Astrocyte (in vitro differentiated cells and primary cell): ENCODE data around the gene C3orf22. TPM values are rescaled to one million over a fixed set of nuclear protein-coding genes. Genes with fewer than 3 reads are reported as not detected.

Experiments
- DNase-seq: peaks from one replicate; pipeline ENCODE4 v3.0.0-alpha.2; 2010; ENCODE audit warnings: low read depth
- FAIRE-seq: peaks from 2 replicates; lab custom pipeline; 2011; peaks lifted over from hg19 to GRCh38; lab: Jason Lieb, UNC
- H2AFZ ChIP-seq: 2 replicates; pipeline ENCODE4 v1.6.0; 2012; ENCODE audit warnings: low read depth, low read length, inconsistent platforms
- H3K27ac ChIP-seq: 2 replicates; pipeline ENCODE4 v1.5.1; 2011; ENCODE audit warnings: low read depth, low read length, inconsistent platforms
- H3K27me3 ChIP-seq: 2 replicates; pipeline ENCODE4 v1.6.0; 2011; ENCODE audit warnings: low read length, inconsistent platforms; ENCODE audit not compliant: insufficient read depth
- H3K36me3 ChIP-seq: 2 replicates; pipeline ENCODE4 v1.5.1; 2011; ENCODE audit warnings: low read length, inconsistent platforms; ENCODE audit not compliant: insufficient read depth
- H3K4me1 ChIP-seq: 2 replicates; pipeline ENCODE4 v1.5.1; 2011; ENCODE audit warnings: low read length, inconsistent platforms; ENCODE audit not compliant: insufficient read depth
- H3K4me2 ChIP-seq: 2 replicates; pipeline ENCODE4 v1.6.0; 2012; ENCODE audit warnings: low read length, inconsistent platforms
- H3K4me3 ChIP-seq: 2 replicates; pipeline ENCODE4 v1.5.1; 2011; ENCODE audit warnings: low read depth, mild to moderate bottlenecking, low read length, inconsistent platforms; ENCODE audit not compliant: insufficient read depth
- H3K79me2 ChIP-seq: 2 replicates; pipeline ENCODE4 v1.6.0; 2012; ENCODE audit warnings: mild to moderate bottlenecking, low read length, inconsistent platforms; ENCODE audit not compliant: insufficient read depth
- H3K9ac ChIP-seq: 2 replicates; pipeline ENCODE4 v1.6.0; 2012; ENCODE audit warnings: mild to moderate bottlenecking, low read length, inconsistent platforms
- H3K9me3 ChIP-seq: 2 replicates; pipeline ENCODE4 v1.5.1; 2012; ENCODE audit warnings: low read depth, mild to moderate bottlenecking, low read length, inconsistent platforms; ENCODE audit not compliant: insufficient read depth
- H4K20me1 ChIP-seq: 2 replicates; pipeline ENCODE4 v1.6.0; 2012; ENCODE audit warnings: low read length, inconsistent platforms; ENCODE audit not compliant: insufficient read depth
- H3K27ac Mint-ChIP-seq: one replicate; pipeline ENCODE4 v1.8.0; 2021; ENCODE audit warnings: mild to moderate bottlenecking, mixed read lengths; ENCODE audit not compliant: unreplicated experiment
- H3K27me3 Mint-ChIP-seq: one replicate; pipeline ENCODE4 v1.8.0; 2021; ENCODE audit warnings: low read depth, mixed read lengths; ENCODE audit not compliant: unreplicated experiment
- H3K36me3 Mint-ChIP-seq: one replicate; pipeline ENCODE4 v1.8.0; 2021; ENCODE audit warnings: low read depth, mixed read lengths; ENCODE audit not compliant: unreplicated experiment
- H3K4me1 Mint-ChIP-seq: one replicate; pipeline ENCODE4 v1.8.0; 2021; ENCODE audit warnings: low read depth, mixed read lengths; ENCODE audit not compliant: unreplicated experiment
- H3K4me3 Mint-ChIP-seq: one replicate; pipeline ENCODE4 v1.8.0; 2021; ENCODE audit warnings: mild to moderate bottlenecking, moderate library complexity, mixed read lengths; ENCODE audit not compliant: unreplicated experiment
- H3K9me3 Mint-ChIP-seq: one replicate; pipeline ENCODE4 v1.8.0; 2021; ENCODE audit warnings: mild to moderate bottlenecking, mixed read lengths; ENCODE audit not compliant: unreplicated experiment
- EZH2 ChIP-seq: IDR thresholded peaks from 2 replicates; pipeline ENCODE4 v1.6.1; 2012; ENCODE audit warnings: mild to moderate bottlenecking, low read length, inconsistent platforms; ENCODE audit not compliant: insufficient read depth
- total RNA-seq: library from RNA; stranded (reverse); gene quantifications from 2 replicates; pipeline ENCODE4 v1.2.1, GENCODE V29; 2021
- TF ChIP-seq, protein P1 (sequence below): IDR thresholded peaks from 2 replicates; pipeline ENCODE4 v1.5.1; 2011; ENCODE audit warnings: low read depth, mild to moderate bottlenecking, inconsistent platforms, low read length, moderate library complexity; ENCODE audit not compliant: insufficient read depth

C3orf22 gene
- total RNA-seq, 1 donor from 2014 or later: not detected

DNA sequence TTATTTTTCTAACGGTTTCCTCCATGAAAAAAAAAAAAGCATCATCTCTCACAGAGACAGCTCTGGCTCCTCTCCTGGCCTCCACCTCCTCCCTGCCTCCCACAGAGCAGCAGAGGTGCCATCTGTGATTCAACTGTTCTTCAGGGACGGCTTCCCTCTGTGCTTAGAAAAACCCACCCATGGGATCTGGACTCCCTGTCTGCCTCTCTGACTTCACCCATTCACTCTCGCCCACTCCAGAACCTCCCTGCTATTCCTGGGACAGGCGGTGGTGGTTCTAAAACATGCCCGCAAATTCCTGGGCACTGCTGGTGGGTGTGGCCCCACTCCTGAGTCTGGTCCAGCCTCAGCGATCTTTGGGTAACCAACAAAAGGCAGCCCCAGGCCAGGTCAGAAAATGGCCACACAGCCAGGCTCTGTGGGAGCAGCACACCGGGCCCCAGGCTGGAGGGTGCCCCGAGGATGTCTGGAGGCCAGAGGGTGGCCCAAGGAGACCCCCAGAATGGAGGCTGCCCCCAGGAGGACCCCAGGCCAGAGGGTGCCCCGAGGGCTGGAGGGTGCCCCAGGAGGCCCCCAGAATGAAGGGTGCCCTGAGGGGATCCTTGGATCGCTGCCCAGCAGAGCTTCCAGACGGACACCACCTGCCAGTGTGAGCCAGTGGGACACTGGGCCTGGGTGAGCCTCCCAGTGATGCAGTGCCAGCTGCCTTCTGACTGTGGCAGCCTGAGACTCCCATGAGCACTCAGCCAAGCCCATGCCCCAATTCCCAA, 37.4 kb downstream of the C3orf22 start:
- H3K27ac Mint-ChIP-seq: no peak overlapping the region
- H3K27ac ChIP-seq: no peak overlapping the region
- no peaks in the 10 kb centered on the region for H3K79me2 ChIP-seq
- H2AFZ ChIP-seq: no peak overlapping the region
- peaks cover 26% of the 10 kb centered on the region for H3K27me3 ChIP-seq
- H3K4me2 ChIP-seq: no peak overlapping the region
- H3K4me1 ChIP-seq: peaks cover 7% of the 10 kb centered on the region
- H3K4me1 Mint-ChIP-seq: no peaks in the 10 kb centered on the region
- H3K4me3 Mint-ChIP-seq: no peak overlapping the region
- no peaks in the 10 kb centered on the region for H3K9me3 ChIP-seq
- no peak for TF ChIP-seq EZH2
- TF ChIP-seq, protein P1, sequence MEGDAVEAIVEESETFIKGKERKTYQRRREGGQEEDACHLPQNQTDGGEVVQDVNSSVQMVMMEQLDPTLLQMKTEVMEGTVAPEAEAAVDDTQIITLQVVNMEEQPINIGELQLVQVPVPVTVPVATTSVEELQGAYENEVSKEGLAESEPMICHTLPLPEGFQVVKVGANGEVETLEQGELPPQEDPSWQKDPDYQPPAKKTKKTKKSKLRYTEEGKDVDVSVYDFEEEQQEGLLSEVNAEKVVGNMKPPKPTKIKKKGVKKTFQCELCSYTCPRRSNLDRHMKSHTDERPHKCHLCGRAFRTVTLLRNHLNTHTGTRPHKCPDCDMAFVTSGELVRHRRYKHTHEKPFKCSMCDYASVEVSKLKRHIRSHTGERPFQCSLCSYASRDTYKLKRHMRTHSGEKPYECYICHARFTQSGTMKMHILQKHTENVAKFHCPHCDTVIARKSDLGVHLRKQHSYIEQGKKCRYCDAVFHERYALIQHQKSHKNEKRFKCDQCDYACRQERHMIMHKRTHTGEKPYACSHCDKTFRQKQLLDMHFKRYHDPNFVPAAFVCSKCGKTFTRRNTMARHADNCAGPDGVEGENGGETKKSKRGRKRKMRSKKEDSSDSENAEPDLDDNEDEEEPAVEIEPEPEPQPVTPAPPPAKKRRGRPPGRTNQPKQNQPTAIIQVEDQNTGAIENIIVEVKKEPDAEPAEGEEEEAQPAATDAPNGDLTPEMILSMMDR: no peak
- no peaks in the 10 kb centered on the region for H4K20me1 ChIP-seq
- H3K9ac ChIP-seq: no peak overlapping the region
- no peaks in the 10 kb centered on the region for H3K36me3 ChIP-seq
- H3K27me3 Mint-ChIP-seq: peaks cover 71% of the 10 kb centered on the region
- DNase-seq (no peak), FAIRE-seq (no peak)
- no peaks in the 10 kb centered on the region for H3K9me3 Mint-ChIP-seq
- peaks cover 1% of the 10 kb centered on the region for H3K36me3 Mint-ChIP-seq
- no peak overlapping the region for H3K4me3 ChIP-seq

DNA sequence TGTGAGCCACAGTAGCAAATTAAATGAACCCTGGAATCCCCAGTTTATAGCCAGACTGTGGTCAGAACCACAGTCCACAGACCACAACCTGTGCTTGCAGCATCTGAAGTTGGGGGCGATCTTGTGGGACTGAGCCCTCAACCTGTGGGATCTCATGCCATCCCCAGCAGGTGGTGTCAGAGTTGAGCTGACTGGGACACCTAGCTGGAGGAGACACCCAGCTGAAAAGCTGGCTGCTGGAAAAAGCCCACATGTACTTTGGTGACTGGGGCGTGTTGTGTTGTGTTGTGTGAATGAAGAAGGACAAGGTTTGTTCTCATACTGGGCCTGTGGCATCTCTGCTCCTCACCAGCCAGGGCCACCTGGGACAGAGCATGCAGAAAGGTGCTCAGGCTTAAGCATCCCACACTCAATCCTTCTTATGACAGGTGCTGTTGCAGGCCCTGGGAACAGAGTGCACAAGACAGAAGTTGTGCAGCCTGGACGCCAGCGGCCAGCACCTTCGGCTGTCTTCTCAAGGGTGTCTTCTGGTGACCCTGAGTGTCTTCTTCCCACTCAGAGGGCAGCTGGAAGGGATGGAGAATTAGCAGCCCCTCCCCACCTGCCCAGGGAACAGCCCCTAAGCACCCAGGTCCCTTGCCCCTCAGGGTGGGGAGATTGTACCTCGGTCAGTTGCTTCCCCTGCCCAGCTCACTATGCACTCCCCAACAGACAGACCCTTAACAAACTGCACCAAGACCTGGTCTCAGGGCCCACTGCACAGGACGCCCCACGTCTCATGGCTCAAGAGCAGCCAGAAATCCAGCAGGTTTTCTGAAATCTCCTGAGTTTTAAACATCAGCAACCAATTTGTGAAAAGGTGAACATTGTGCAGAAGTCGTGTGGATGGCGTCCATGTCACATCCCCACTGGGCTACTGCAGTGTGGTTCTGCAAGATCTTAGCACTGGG, 39.0 kb downstream of the C3orf22 start:
- no peak overlapping the region for H3K9ac ChIP-seq
- Mint-ChIP-seq H3K4me1 (no peaks in the 10 kb centered on the region), H3K27me3 (peaks cover 56% of the 10 kb centered on the region), H3K36me3 (peaks cover 1% of the 10 kb centered on the region), H3K27ac (no peak overlapping the region), H3K9me3 (no peaks in the 10 kb centered on the region), H3K4me3 (no peak overlapping the region)
- no peaks in the 10 kb centered on the region for H3K36me3 ChIP-seq
- no peaks in the 10 kb centered on the region for H3K9me3 ChIP-seq
- no peak overlapping the region for H3K4me2 ChIP-seq
- TF ChIP-seq, protein P1: no peak
- no peak for TF ChIP-seq EZH2
- H3K4me1 ChIP-seq: peaks cover 7% of the 10 kb centered on the region
- H3K27me3 ChIP-seq: peaks cover 22% of the 10 kb centered on the region
- no peak overlapping the region for H3K27ac ChIP-seq
- FAIRE-seq: no peak
- no peak overlapping the region for H2AFZ ChIP-seq
- DNase-seq: no peak
- H3K4me3 ChIP-seq: no peak overlapping the region
- no peaks in the 10 kb centered on the region for H4K20me1 ChIP-seq
- no peaks in the 10 kb centered on the region for H3K79me2 ChIP-seq
